HL-60 (cell line): Measurements from ENCODE around the gene KRR1.

Source experiments
- POLR2AphosphoS5 ChIP-seq: IDR thresholded peaks from 2 replicates; pipeline ENCODE4 v1.6.1; 2012; ENCODE audit warnings: low read depth
- SPI1 ChIP-seq: IDR thresholded peaks from 2 replicates; pipeline ENCODE4 v1.6.1; 2012; ENCODE audit warnings: low read depth, mild to moderate bottlenecking, borderline replicate concordance
- TF ChIP-seq, protein P1 (sequence below): IDR thresholded peaks from 2 replicates; pipeline ENCODE4 v1.6.1; 2012; ENCODE audit warnings: low read depth; ENCODE audit not compliant: insufficient replicate concordance
- TF ChIP-seq, protein P2 (sequence below): IDR thresholded peaks from one replicate; pipeline ENCODE4 v1.5.1; 2011; ENCODE audit warnings: low read length, control low read depth, inconsistent platforms; ENCODE audit not compliant: insufficient read depth

DNA sequence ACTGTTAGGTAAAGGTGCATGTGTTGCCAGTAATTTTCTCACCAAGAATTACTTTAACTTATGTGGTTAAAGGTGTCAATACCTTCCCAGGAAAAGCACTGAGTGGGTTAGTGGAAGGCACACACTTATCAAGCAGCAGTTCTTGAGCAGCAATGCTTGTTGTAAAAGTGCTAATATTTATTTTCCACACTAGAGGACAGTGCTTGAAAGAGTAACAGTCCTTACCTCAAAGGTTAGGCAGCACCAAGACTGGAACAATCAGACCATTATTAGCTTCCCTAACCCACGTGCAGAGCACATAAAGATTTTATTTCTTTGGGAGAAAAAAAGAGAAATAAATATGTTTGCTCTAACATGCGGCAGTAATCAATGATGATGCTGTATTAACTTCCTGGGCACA, 48.8 kb upstream of the KRR1 start:
- TF ChIP-seq, protein P1, sequence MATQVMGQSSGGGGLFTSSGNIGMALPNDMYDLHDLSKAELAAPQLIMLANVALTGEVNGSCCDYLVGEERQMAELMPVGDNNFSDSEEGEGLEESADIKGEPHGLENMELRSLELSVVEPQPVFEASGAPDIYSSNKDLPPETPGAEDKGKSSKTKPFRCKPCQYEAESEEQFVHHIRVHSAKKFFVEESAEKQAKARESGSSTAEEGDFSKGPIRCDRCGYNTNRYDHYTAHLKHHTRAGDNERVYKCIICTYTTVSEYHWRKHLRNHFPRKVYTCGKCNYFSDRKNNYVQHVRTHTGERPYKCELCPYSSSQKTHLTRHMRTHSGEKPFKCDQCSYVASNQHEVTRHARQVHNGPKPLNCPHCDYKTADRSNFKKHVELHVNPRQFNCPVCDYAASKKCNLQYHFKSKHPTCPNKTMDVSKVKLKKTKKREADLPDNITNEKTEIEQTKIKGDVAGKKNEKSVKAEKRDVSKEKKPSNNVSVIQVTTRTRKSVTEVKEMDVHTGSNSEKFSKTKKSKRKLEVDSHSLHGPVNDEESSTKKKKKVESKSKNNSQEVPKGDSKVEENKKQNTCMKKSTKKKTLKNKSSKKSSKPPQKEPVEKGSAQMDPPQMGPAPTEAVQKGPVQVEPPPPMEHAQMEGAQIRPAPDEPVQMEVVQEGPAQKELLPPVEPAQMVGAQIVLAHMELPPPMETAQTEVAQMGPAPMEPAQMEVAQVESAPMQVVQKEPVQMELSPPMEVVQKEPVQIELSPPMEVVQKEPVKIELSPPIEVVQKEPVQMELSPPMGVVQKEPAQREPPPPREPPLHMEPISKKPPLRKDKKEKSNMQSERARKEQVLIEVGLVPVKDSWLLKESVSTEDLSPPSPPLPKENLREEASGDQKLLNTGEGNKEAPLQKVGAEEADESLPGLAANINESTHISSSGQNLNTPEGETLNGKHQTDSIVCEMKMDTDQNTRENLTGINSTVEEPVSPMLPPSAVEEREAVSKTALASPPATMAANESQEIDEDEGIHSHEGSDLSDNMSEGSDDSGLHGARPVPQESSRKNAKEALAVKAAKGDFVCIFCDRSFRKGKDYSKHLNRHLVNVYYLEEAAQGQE, result no peak
- TF ChIP-seq, protein P2, sequence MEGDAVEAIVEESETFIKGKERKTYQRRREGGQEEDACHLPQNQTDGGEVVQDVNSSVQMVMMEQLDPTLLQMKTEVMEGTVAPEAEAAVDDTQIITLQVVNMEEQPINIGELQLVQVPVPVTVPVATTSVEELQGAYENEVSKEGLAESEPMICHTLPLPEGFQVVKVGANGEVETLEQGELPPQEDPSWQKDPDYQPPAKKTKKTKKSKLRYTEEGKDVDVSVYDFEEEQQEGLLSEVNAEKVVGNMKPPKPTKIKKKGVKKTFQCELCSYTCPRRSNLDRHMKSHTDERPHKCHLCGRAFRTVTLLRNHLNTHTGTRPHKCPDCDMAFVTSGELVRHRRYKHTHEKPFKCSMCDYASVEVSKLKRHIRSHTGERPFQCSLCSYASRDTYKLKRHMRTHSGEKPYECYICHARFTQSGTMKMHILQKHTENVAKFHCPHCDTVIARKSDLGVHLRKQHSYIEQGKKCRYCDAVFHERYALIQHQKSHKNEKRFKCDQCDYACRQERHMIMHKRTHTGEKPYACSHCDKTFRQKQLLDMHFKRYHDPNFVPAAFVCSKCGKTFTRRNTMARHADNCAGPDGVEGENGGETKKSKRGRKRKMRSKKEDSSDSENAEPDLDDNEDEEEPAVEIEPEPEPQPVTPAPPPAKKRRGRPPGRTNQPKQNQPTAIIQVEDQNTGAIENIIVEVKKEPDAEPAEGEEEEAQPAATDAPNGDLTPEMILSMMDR, result no peak
- TF ChIP-seq SPI1 (no peak), POLR2AphosphoS5 (no peak)
